HG02642 (cell line): ENCODE results near the gene FNDC10.

Experiments used
- ATAC-seq: cut with Tn5 transposase; IDR thresholded peaks from one replicate; pipeline ENCODE4 v1.9.1; 2021; ENCODE audit warnings: mild to moderate bottlenecking; ENCODE audit not compliant: unreplicated experiment, poor library complexity

Gene FNDC10

GRCh38 chr1:1628754-1629429 lies 29.0 kb upstream of the FNDC10 start:
- ATAC-seq, result no peak

GRCh38 chr1:1627829-1628753 lies 28.2 kb upstream of the FNDC10 start:
- ATAC-seq, result no peak

GRCh38 chr1:1627261-1627828 lies 27.4 kb upstream of the FNDC10 start:
- ATAC-seq, result no peak

- no peak for ATAC-seq
Observed at GRCh38 chr1:1626207-1627141, 26.5 kb upstream of the FNDC10 start.

- ATAC-seq, result no peak
Observed at GRCh38 chr1:1625824-1626206, 25.9 kb upstream of the FNDC10 start.

GRCh38 chr1:1625404-1625775 lies 25.5 kb upstream of the FNDC10 start:
- no peak for ATAC-seq

- no peak for ATAC-seq
Observed at GRCh38 chr1:1624443-1625403, 24.8 kb upstream of the FNDC10 start.

GRCh38 chr1:1623631-1624442 lies 23.9 kb upstream of the FNDC10 start:
- ATAC-seq, result no peak

GRCh38 chr1:1623181-1623630 lies 23.3 kb upstream of the FNDC10 start:
- no peak for ATAC-seq

GRCh38 chr1:1622788-1623094 lies 22.8 kb upstream of the FNDC10 start:
- ATAC-seq, result no peak

- ATAC-seq, result no peak
Observed at GRCh38 chr1:1622010-1622787, 22.3 kb upstream of the FNDC10 start.

- ATAC-seq, result no peak
Observed at GRCh38 chr1:1621173-1622009, 21.5 kb upstream of the FNDC10 start.

- no peak for ATAC-seq
Observed at GRCh38 chr1:1620433-1621139, 20.7 kb upstream of the FNDC10 start.

- no peak for ATAC-seq
Observed at GRCh38 chr1:1619917-1620361, 20.0 kb upstream of the FNDC10 start.

- no peak for ATAC-seq
Observed at GRCh38 chr1:1618396-1619068, 18.6 kb upstream of the FNDC10 start.

GRCh38 chr1:1617925-1618324 lies 18.0 kb upstream of the FNDC10 start:
- ATAC-seq, result no peak
